HL-60 (cell line): ENCODE data around the gene H1-8.

Experiments
- CTCF ChIP-seq: IDR thresholded peaks from one replicate; pipeline ENCODE4 v1.5.1; 2011; ENCODE audit warnings: low read length, control low read depth, inconsistent platforms; ENCODE audit not compliant: insufficient read depth
- GABPA ChIP-seq: IDR thresholded peaks from 2 replicates; pipeline ENCODE4 v1.6.1; 2012; ENCODE audit warnings: low read depth
- POLR2AphosphoS5 ChIP-seq: IDR thresholded peaks from 2 replicates; pipeline ENCODE4 v1.6.1; 2012; ENCODE audit warnings: low read depth
- REST ChIP-seq: IDR thresholded peaks from 2 replicates; pipeline ENCODE4 v1.6.1; 2012; ENCODE audit warnings: low read depth; ENCODE audit not compliant: insufficient replicate concordance
- SPI1 ChIP-seq: IDR thresholded peaks from 2 replicates; pipeline ENCODE4 v1.6.1; 2012; ENCODE audit warnings: low read depth, mild to moderate bottlenecking, borderline replicate concordance

- TF ChIP-seq CTCF (no peak), POLR2AphosphoS5 (peak; percentile 47; the same call in 1 of the 2 replicates), SPI1 (peak; percentile 79), REST (peak; percentile 42), GABPA (no peak)
Measured at GRCh38 chr3:129599607-129600006, 56.6 kb downstream of the H1-8 start.
